Activated naive CD8-positive, alpha-beta T cell (primary cell): ENCODE results near the gene GLIS2.
"Not testable (repeated sequence)": the region's sequence is repeated elsewhere in the genome, so short reads cannot be mapped to it uniquely, and the experiment has no call there.

ENCODE experiments used
- H3K27ac Mint-ChIP-seq: one replicate; pipeline ENCODE4 v1.8.0; 2021; ENCODE audit warnings: mixed read lengths
- H3K27me3 Mint-ChIP-seq: one replicate; pipeline ENCODE4 v1.8.0; 2021; ENCODE audit warnings: mixed read lengths
- H3K36me3 Mint-ChIP-seq: one replicate; pipeline ENCODE4 v1.8.0; 2021; ENCODE audit warnings: mixed read lengths
- H3K4me1 Mint-ChIP-seq: one replicate; pipeline ENCODE4 v1.8.0; 2021; ENCODE audit warnings: low read depth, mixed read lengths
- H3K4me3 Mint-ChIP-seq: one replicate; pipeline ENCODE4 v1.8.0; 2021; ENCODE audit warnings: mild to moderate bottlenecking, mixed read lengths
- H3K9me3 Mint-ChIP-seq: one replicate; pipeline ENCODE4 v1.8.0; 2021; ENCODE audit warnings: low read depth, mixed read lengths

Gene GLIS2

DNA sequence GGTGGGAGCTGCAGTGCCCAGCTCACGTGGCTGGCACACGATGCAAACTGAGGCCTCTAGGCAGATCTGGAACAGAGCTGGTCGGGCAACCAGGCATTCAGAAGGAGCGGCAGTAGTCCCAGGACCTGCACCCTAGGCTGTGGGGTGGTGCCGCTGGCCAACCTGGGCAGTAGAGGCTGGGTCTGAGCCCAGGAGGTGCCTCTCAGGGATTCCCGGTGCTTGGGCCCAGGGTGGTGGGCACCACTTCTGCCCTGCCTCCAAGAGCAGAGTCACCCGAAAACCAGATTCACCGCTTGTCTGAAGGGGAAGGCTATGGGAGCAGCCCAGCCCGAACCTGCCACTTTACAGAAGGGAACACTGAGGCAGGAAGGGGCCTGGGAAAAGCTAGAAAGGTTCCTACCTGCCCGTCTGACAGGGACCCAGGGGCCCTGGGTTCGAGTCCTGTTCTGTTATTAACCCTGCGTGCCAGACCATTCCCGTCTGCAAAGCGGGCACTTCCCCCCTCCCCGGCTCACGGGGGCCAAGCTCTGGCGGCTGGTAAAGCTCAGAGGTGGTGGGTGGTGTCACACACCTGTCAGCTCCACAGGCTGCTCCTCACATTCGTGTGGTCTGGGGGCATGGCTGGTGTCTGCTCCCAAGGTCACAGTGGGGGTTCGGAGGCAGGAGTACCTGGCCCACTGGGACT, 16.9 kb downstream of the GLIS2 start:
- H3K27me3 Mint-ChIP-seq = no peaks in the 10 kb centered on the region
- no peaks in the 10 kb centered on the region for H3K36me3 Mint-ChIP-seq
- H3K9me3 Mint-ChIP-seq = no peaks in the 10 kb centered on the region
- H3K27ac Mint-ChIP-seq = no peak overlapping the region
- H3K4me1 Mint-ChIP-seq = peaks cover 3% of the 10 kb centered on the region
- H3K4me3 Mint-ChIP-seq = no peak overlapping the region

DNA sequence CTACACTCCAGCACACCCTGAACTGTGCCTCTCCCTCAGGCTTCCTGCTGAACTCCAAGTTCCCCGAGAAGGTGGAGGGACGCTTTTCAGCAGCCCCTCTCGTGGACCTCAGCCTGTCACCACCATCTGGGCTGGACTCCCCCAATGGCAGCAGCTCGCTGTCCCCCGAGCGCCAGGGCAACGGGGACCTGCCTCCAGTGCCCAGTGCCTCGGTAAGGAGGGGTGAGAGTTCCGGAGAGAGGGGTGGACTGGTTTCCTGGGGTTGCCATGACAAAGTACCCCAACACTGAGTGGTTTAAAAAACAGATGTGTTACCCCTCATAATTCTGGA, 17.4 kb downstream of the GLIS2 start:
- Mint-ChIP-seq H3K27me3 (no peaks in the 10 kb centered on the region), H3K4me3 (no peak overlapping the region), H3K36me3 (no peaks in the 10 kb centered on the region), H3K4me1 (peaks cover 3% of the 10 kb centered on the region), H3K9me3 (no peaks in the 10 kb centered on the region), H3K27ac (no peak overlapping the region)

DNA sequence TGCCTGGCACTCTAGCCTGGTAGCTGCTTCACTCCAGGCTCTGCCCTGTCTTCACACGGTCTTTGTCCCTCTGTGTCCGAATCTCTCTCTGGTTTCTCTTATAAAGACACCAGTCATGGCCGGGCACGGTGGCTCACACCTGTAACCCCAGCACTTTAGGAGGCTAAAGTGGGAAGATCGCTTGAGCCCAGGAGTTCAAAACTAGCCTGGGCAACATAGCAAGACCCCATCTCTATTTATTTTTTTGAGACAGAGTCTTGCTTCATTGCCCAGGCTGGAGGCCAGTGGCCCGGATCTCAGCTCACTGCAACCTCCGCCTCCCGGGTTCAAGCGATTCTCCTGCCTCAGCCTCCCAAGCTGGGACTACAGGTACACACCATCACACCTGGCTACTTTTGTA, 17.8 kb downstream of the GLIS2 start:
- H3K4me1 Mint-ChIP-seq, H3K4me3 Mint-ChIP-seq, H3K27ac Mint-ChIP-seq, H3K27me3 Mint-ChIP-seq, H3K36me3 Mint-ChIP-seq, H3K9me3 Mint-ChIP-seq: not testable (repeated sequence)

DNA sequence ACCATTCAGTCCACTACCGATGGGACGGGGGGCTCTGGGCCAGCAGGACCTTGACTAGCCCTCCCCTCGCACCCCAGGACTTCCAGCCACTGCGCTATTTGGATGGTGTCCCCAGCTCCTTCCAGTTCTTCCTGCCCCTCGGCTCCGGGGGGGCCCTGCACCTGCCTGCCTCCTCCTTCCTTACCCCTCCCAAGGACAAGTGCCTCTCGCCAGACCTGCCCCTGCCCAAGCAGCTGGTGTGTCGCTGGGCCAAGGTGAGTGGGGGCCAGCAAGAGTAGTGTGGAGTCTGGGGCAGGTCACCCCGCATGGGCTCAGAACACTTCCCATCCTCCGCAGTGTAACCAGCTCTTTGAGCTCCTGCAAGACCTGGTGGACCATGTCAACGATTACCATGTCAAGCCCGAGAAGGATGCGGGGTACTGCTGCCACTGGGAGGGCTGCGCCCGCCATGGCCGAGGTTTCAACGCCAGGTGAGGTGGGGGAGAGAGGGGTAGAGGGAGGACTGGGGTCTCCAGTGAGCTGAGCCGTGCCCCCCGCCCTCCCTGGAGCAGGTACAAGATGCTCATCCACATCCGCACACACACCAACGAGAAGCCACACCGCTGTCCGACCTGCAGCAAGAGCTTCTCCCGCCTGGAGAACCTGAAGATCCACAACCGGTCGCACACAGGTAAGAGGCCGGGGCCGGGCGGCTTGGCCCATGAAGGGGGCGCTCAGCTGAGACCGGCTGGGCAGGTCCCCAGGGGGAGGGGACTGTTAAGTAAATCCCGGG, 19.0 kb downstream of the GLIS2 start:
- H3K36me3 Mint-ChIP-seq = no peaks in the 10 kb centered on the region
- no peaks in the 10 kb centered on the region for H3K4me1 Mint-ChIP-seq
- no peak overlapping the region for H3K27ac Mint-ChIP-seq
- H3K4me3 Mint-ChIP-seq = no peak overlapping the region
- no peaks in the 10 kb centered on the region for H3K27me3 Mint-ChIP-seq
- H3K9me3 Mint-ChIP-seq = no peaks in the 10 kb centered on the region

DNA sequence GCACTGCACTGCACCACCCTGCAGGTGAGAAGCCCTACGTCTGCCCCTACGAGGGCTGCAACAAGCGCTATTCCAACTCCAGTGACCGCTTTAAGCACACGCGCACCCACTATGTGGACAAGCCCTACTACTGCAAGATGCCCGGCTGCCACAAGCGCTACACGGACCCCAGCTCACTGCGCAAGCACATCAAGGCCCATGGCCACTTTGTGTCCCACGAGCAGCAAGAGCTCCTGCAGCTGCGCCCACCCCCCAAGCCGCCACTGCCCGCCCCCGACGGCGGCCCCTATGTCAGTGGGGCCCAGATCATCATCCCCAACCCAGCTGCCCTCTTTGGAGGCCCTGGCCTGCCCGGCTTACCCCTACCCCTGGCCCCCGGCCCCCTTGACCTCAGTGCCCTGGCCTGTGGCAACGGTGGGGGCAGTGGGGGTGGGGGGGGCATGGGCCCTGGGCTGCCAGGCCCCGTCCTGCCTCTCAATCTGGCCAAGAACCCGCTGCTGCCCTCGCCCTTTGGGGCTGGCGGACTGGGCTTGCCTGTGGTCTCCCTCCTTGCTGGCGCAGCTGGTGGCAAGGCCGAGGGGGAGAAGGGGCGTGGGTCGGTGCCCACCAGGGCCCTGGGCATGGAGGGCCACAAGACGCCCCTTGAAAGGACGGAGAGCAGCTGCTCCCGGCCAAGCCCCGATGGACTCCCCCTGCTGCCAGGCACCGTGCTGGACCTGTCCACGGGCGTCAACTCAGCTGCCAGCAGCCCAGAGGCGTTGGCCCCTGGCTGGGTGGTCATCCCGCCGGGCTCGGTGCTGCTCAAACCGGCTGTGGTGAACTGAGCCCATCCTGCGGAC, 21.1 kb downstream of the GLIS2 start:
- H3K36me3 Mint-ChIP-seq = no peaks in the 10 kb centered on the region
- no peak overlapping the region for H3K4me3 Mint-ChIP-seq
- H3K9me3 Mint-ChIP-seq = no peaks in the 10 kb centered on the region
- H3K4me1 Mint-ChIP-seq = no peaks in the 10 kb centered on the region
- no peak overlapping the region for H3K27ac Mint-ChIP-seq
- no peaks in the 10 kb centered on the region for H3K27me3 Mint-ChIP-seq

DNA sequence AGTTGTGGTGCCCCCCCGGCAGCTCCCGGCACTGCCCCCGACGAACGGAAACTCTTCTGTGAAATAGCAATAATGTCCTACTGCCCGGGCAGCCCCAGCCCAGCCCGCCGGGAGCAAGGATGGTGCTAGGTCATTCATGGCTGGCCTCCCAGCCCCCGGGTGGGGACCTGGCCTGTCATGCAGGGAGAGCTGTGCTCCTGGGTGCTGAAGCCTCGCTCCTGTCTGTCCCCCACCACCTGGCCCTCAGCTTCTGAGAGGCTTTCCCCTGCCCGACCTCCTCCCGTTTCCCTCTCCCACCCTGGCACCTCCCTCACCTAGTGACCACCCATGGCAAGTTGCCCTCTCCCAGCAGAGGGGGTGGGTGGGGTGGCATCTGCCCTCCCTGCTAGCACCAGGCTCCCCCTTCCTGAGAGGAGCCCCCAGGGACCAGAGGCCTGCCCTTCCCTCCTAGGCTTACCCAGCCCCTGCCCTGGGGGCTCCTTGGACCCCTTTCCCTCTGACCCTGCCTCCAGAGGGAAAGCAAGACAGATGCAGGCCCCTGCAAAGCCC, 21.7 kb downstream of the GLIS2 start:
- Mint-ChIP-seq H3K27me3 (no peaks in the 10 kb centered on the region), H3K27ac (no peak overlapping the region), H3K36me3 (no peaks in the 10 kb centered on the region), H3K9me3 (no peaks in the 10 kb centered on the region), H3K4me3 (no peak overlapping the region), H3K4me1 (no peaks in the 10 kb centered on the region)

DNA sequence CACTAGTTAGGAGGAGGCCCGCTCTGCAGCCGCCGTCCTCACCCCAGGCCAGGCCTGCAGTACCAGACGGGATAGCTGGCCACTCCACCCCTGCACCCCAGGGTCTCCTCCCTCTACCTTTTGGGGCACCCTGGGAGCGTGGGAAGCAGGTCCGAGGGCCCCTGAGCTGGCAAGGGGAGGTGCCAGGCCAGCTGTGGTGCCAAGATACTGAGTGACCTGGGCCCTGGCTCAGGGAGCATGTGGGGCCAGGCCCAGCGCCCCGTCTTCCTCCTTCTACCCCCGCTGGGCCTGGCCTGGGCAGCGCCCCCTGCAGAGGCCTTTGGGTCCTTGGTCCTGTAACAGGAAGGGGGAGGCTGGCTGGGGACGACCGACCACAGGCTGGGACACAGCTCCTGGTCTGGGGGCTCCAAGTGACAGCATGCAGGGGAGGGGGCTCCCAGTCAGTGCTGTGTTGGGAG, 22.3 kb downstream of the GLIS2 start:
- no peaks in the 10 kb centered on the region for H3K27me3 Mint-ChIP-seq
- no peaks in the 10 kb centered on the region for H3K9me3 Mint-ChIP-seq
- no peaks in the 10 kb centered on the region for H3K4me1 Mint-ChIP-seq
- no peaks in the 10 kb centered on the region for H3K36me3 Mint-ChIP-seq
- H3K4me3 Mint-ChIP-seq = no peak overlapping the region
- peak overlapping the region; percentile 6 for H3K27ac Mint-ChIP-seq

DNA sequence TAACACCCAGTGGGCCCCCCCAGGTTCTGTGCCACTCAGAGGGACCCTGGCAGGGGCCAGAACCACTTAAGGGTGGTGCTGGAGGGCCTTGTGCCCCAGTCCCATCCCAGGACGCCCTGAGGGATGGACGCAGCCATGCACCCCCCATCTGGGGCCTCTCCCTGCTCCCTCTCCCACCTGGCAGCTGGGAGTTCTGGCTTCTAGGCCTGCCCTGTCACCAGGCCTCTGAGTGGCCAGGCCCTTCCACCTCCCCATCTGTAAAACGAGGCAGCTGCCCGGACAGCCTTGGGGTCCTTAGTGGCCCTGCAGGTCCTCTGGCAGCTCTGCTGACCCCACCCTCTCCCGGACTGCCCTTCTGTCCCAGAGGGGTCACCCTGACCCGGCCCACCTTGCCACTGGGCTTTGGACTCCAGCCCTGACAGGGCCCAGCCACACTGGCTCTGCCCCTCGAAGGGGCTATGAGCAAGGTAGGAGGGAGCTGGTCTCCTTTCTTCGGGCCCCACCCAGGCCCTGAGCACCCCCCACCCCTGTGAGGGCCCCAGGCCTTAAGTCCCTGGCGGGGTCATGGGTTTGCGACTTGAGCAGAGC, 22.9 kb downstream of the GLIS2 start:
- no peaks in the 10 kb centered on the region for H3K27me3 Mint-ChIP-seq
- H3K36me3 Mint-ChIP-seq = no peaks in the 10 kb centered on the region
- no peaks in the 10 kb centered on the region for H3K9me3 Mint-ChIP-seq
- no peak overlapping the region for H3K27ac Mint-ChIP-seq
- no peak overlapping the region for H3K4me3 Mint-ChIP-seq
- H3K4me1 Mint-ChIP-seq = peaks cover 3% of the 10 kb centered on the region

DNA sequence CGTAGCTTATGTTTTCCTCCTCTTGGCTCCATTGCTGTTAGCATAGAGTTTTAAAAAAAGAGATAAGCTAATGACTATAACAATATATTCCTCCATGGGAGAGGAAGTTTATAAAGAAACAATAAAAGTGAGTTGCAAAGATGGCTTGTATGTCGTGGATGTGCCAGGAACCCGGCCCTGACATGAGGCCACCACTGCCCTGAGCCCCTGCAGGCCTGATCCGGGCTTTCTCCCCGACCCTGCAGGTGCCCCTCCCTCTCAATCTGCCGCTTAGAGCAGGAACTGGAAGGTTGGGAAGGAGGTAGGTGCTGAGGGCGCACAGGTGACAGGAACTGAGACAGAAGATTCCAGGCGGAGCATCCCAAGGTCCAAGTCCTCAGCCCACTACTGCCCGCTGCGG, 23.6 kb downstream of the GLIS2 start:
- no peaks in the 10 kb centered on the region for H3K9me3 Mint-ChIP-seq

DNA sequence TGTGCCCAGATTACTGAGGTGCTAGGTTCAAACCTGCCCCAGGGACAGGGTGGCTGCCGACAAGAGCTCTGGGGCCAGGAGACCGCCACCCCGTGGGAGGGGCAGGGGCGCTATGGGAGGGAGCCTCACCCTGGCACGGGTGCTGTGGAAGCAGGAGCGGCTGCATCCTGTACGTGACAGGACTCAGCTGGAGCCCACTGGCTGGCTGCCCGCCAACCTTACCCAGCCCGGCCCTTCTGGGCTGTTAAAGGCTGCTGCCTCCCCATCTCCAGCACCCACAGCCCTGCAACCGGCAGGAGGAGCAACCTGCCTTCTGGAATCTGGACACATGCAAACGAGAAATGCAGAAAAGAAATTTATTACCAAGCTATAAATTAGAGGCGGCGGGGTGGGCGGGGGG, 24.0 kb downstream of the GLIS2 start:
- Mint-ChIP-seq H3K9me3 (no peaks in the 10 kb centered on the region), H3K4me1 (peaks cover 5% of the 10 kb centered on the region), H3K4me3 (no peak overlapping the region), H3K27ac (no peak overlapping the region), H3K27me3 (no peaks in the 10 kb centered on the region), H3K36me3 (no peaks in the 10 kb centered on the region)

More for the DNA sequence above, 23.6 kb downstream of the GLIS2 start:
- Mint-ChIP-seq H3K4me3 (no peak overlapping the region), H3K36me3 (no peaks in the 10 kb centered on the region), H3K27me3 (no peaks in the 10 kb centered on the region), H3K27ac (no peak overlapping the region), H3K4me1 (peaks cover 3% of the 10 kb centered on the region)

DNA sequence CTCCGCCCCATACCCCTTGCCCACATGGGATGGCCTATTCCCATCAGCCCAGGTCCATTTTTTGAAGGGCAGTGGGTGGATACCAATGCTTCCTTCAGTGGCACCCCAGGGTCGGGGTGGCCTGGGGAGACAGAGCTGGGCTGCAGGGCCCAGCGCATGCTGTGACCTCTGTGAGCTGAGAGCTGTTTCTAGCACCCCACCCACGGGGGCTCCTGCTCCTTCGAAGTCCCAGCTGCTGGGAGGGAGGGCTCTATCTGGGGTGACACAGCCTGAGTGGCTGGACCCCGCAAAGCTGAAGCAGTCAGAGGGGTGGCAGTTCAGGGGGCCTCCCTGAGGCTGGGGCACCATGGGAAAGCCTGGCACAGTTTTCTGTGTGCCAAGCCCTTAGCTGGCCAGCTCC, 24.6 kb downstream of the GLIS2 start:
- no peak overlapping the region for H3K4me3 Mint-ChIP-seq
- no peaks in the 10 kb centered on the region for H3K27me3 Mint-ChIP-seq
- H3K27ac Mint-ChIP-seq = no peak overlapping the region
- H3K36me3 Mint-ChIP-seq = no peaks in the 10 kb centered on the region
- no peaks in the 10 kb centered on the region for H3K9me3 Mint-ChIP-seq
- H3K4me1 Mint-ChIP-seq = peaks cover 7% of the 10 kb centered on the region

DNA sequence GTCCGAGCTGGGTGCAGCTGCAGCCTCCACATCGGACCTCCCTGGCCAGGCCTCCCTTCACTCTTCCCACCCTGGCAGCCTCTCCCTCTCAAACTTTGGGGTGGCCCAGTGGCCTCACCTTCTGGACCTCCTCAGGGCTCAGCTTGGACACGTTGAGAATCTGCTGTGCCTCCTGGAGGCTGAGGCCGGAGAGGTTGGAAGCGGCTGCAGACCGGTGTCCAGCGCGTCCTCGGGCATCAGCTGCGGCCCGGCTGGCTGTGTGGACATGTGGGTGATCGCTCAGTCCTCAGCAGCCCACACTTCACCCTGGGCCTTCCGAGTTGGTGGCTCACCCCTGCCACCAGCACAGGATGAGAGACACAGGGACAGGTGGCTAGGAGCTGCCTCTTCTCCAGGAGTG, 25.4 kb downstream of the GLIS2 start:
- H3K27ac Mint-ChIP-seq = no peak overlapping the region
- no peak overlapping the region for H3K4me3 Mint-ChIP-seq
- H3K27me3 Mint-ChIP-seq = no peaks in the 10 kb centered on the region
- H3K36me3 Mint-ChIP-seq = no peaks in the 10 kb centered on the region
- H3K4me1 Mint-ChIP-seq = peaks cover 9% of the 10 kb centered on the region
- H3K9me3 Mint-ChIP-seq = no peaks in the 10 kb centered on the region

DNA sequence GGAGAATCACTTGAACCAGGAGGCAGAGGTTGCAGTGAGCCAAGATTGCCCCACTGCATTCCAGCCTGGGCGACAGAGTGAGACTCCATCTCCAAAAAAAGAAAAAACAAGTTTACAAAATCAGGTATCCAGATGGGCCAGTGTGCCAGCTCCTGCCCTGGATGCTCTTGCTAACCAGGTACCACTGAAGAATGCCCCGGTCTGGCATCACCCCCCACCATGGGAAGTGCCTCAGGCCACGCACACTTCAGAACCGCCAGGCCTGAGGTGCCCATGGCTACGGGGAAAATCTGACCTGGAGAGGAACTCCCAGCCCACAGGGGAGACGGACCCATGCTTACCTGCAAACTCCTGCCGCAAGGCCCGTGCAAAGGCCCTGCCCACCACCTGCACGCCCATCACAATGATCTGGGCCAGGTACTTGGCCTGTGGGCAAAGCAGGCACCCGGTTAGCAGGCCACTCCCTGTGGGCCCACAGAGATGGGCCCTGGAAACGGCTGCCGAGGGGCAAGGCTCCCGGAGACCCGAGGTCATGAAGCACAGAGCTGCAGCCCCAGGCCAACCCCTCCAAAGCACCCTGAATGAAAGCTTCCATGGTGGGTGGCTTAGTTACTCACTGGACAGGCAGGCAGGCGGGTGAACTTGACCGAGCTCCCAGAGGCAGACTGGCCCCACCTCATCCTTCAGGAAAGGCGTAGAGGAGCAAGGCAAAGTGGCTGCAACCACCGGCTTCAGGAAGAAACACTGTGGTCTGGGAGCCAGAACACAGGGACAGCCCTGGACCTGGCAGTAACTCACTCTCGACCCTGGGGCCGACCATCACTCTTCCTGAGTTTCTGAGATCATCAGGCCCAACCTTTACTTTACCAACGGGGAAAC, 27.2 kb downstream of the GLIS2 start:
- H3K4me1 Mint-ChIP-seq = peaks cover 18% of the 10 kb centered on the region
- no peaks in the 10 kb centered on the region for H3K9me3 Mint-ChIP-seq
- no peaks in the 10 kb centered on the region for H3K36me3 Mint-ChIP-seq
- H3K4me3 Mint-ChIP-seq = no peak overlapping the region
- no peaks in the 10 kb centered on the region for H3K27me3 Mint-ChIP-seq
- peak overlapping the region; percentile 41 for H3K27ac Mint-ChIP-seq
